ENCODE measurements around the gene DNAJC11.
A peak's percentile ranks its signal among the peaks of the same experiment; 100 is the strongest.

DNAJC11 gene

DNA sequence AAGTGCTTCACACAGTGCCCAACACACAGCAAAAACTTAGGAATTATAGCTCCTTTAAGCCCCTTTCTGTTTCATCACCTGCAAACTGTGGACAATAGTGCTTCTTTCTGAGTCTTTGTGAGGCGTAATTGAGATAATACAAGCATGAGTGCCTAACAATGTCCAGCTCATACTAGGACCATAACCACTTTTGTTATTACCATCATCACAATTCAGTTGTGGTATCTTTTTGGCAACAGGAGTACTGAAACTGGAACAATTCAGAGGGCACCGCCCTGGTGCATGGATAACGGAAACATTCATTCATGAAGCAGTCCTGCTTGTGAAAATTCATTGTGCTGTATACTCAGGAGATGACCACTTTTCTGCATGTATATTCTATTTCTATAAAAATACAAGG lies 18.2 kb downstream of the DNAJC11 start:
- Histone ChIP-seq H3K27me3 (ENCODE audit: insufficient read depth, low read depth) (no peaks in the 10 kb centered on the region), H3K9ac (no peak overlapping the region), H3K4me2 (no peak overlapping the region), H3K27ac (no peak overlapping the region), H3K4me3 (IDR thresholded peaks at IDR 0.05; ENCODE audit: insufficient read depth, low read depth, low read length) (no peak overlapping the region), H4K20me1 (ENCODE audit: insufficient read depth) (no peaks in the 10 kb centered on the region), H3K4me1 (ENCODE audit: low read depth, poor library complexity, severe bottlenecking) (no peaks in the 10 kb centered on the region), H3K36me3 (ENCODE audit: insufficient read depth) (no peaks in the 10 kb centered on the region; the same call in 1 of the 2 replicates), H2AFZ (ENCODE audit: low read depth) (no peak overlapping the region), H3K79me2 (ENCODE audit: insufficient read depth, low read depth) (peaks cover 30% of the 10 kb centered on the region; the same call in 1 of the 2 replicates)
- TF ChIP-seq, protein P1, sequence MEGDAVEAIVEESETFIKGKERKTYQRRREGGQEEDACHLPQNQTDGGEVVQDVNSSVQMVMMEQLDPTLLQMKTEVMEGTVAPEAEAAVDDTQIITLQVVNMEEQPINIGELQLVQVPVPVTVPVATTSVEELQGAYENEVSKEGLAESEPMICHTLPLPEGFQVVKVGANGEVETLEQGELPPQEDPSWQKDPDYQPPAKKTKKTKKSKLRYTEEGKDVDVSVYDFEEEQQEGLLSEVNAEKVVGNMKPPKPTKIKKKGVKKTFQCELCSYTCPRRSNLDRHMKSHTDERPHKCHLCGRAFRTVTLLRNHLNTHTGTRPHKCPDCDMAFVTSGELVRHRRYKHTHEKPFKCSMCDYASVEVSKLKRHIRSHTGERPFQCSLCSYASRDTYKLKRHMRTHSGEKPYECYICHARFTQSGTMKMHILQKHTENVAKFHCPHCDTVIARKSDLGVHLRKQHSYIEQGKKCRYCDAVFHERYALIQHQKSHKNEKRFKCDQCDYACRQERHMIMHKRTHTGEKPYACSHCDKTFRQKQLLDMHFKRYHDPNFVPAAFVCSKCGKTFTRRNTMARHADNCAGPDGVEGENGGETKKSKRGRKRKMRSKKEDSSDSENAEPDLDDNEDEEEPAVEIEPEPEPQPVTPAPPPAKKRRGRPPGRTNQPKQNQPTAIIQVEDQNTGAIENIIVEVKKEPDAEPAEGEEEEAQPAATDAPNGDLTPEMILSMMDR (conservative IDR thresholded peaks at IDR 0.05; ENCODE audit: low read depth, low read length) = no peak

DNA sequence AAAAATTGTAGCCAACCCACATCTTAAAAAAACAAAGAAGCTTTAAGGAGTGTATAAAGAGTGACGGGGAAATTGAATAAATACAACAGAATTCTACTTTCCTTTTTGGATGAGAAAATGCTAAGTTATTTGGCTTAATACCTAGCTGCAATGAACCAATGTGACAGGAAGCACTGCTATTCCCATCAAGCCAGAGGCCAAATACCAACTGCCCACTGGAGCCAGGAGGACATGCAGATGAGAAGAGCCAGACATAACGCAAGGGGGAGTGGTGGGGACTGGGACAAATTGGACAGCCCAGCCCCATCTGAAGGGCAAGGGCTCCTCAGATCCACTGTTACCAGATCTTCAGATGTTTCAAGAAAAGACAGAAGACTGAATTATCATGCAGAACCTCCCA lies 25.7 kb downstream of the DNAJC11 start:
- H3K9ac ChIP-seq = no peak overlapping the region
- H3K4me3 ChIP-seq (IDR thresholded peaks at IDR 0.05; ENCODE audit: insufficient read depth, low read depth, low read length) = no peak overlapping the region
- H3K79me2 ChIP-seq (ENCODE audit: insufficient read depth, low read depth) = peaks cover 3% of the 10 kb centered on the region; the same call in 1 of the 2 replicates
- no peak overlapping the region for H3K4me2 ChIP-seq
- H3K4me1 ChIP-seq (ENCODE audit: low read depth, poor library complexity, severe bottlenecking) = peaks cover 44% of the 10 kb centered on the region
- peaks cover 4% of the 10 kb centered on the region; the same call in 1 of the 2 replicates for H3K36me3 ChIP-seq (ENCODE audit: insufficient read depth)
- H3K27me3 ChIP-seq (ENCODE audit: insufficient read depth, low read depth) = no peaks in the 10 kb centered on the region
- H2AFZ ChIP-seq (ENCODE audit: low read depth) = no peak overlapping the region
- TF ChIP-seq, protein P1 (conservative IDR thresholded peaks at IDR 0.05; ENCODE audit: low read depth, low read length) = no peak
- no peaks in the 10 kb centered on the region for H4K20me1 ChIP-seq (ENCODE audit: insufficient read depth)
- H3K27ac ChIP-seq = 0 out of 2 replicates have a peak overlapping the region, but pooled peaks have one; percentile 77

DNA sequence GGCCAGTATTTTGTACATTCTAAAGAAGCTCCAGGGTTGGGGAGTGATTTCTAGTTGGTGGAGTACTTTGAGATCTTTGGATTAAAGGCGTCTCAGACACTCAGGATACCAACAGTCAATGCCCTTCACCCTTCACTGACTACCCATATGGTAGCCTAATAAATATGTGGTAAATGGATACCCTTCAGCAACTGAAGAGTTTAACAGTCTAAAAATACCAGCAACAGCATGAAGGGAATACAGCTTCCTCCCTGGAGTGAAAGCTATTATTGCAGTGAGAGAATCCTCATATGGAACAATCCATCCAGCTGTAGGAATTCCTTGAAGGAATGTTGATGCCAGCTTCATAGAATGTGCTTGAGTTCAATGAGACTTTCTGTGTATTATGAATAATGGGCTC lies 26.8 kb downstream of the DNAJC11 start:
- Histone ChIP-seq H3K79me2 (ENCODE audit: insufficient read depth, low read depth) (peaks cover 3% of the 10 kb centered on the region; the same call in 1 of the 2 replicates), H4K20me1 (ENCODE audit: insufficient read depth) (no peaks in the 10 kb centered on the region), H2AFZ (ENCODE audit: low read depth) (no peak overlapping the region), H3K4me1 (ENCODE audit: low read depth, poor library complexity, severe bottlenecking) (peaks cover 44% of the 10 kb centered on the region), H3K27ac (peak overlapping the region; percentile 77), H3K27me3 (ENCODE audit: insufficient read depth, low read depth) (no peaks in the 10 kb centered on the region), H3K4me3 (IDR thresholded peaks at IDR 0.05; ENCODE audit: insufficient read depth, low read depth, low read length) (no peak overlapping the region), H3K9ac (peak overlapping the region; percentile 22; the same call in 1 of the 2 replicates), H3K4me2 (peak overlapping the region; percentile 52), H3K36me3 (ENCODE audit: insufficient read depth) (peaks cover 4% of the 10 kb centered on the region; the same call in 1 of the 2 replicates)
- TF ChIP-seq, protein P1 (conservative IDR thresholded peaks at IDR 0.05; ENCODE audit: low read depth, low read length) = no peak

DNA sequence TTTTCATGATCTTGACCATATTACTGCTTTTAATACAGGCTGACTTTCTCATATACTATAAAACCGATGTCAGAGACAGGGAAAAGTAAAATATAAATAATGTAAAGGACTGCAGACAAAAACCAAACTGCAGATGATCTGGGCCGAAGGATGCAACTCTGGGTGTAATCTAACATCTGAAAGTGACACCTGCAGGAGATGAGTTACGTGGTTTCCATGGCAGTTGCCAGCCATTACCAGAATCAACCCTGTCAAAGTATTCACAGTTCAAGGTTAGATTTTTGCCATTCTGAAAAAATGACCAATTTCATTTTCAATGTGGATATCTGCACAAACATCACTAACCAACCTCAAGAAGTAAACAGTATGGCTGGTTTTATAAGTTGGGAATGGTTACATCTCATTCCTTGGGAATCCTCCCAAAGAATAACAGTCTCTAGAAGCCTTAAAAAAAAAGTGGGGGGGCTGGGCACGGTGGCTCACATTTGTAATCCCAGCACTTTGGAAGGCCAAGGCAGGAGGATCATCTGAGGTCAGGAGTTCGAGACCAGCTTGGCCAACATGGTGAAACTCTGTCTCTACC lies 27.7 kb downstream of the DNAJC11 start:
- no peaks in the 10 kb centered on the region for H3K27me3 ChIP-seq (ENCODE audit: insufficient read depth, low read depth)
- peak overlapping the region; percentile 52 for H3K4me2 ChIP-seq
- H4K20me1 ChIP-seq (ENCODE audit: insufficient read depth) = no peaks in the 10 kb centered on the region
- H2AFZ ChIP-seq (ENCODE audit: low read depth) = no peak overlapping the region
- H3K27ac ChIP-seq = peak overlapping the region; percentile 77
- peaks cover 3% of the 10 kb centered on the region; the same call in 1 of the 2 replicates for H3K79me2 ChIP-seq (ENCODE audit: insufficient read depth, low read depth)
- H3K36me3 ChIP-seq (ENCODE audit: insufficient read depth) = peaks cover 4% of the 10 kb centered on the region; the same call in 1 of the 2 replicates
- no peak overlapping the region for H3K4me3 ChIP-seq (IDR thresholded peaks at IDR 0.05; ENCODE audit: insufficient read depth, low read depth, low read length)
- peaks cover 44% of the 10 kb centered on the region for H3K4me1 ChIP-seq (ENCODE audit: low read depth, poor library complexity, severe bottlenecking)
- TF ChIP-seq, protein P1 (conservative IDR thresholded peaks at IDR 0.05; ENCODE audit: low read depth, low read length) = no peak
- peak overlapping the region; percentile 24; the same call in 1 of the 2 replicates for H3K9ac ChIP-seq

All from KMS-11 (cell line).